HepG2 (cell line): ENCODE data around the gene PIEZO2. TPM values are rescaled to one million over a fixed set of nuclear protein-coding genes. Genes with fewer than 3 reads are reported as not detected.

Experiments
- ARID3A ChIP-seq: IDR thresholded peaks from 2 replicates; pipeline ENCODE4 v1.6.1; 2012; ENCODE audit warnings: low read depth, low read length, improper control_type of control experiment
- EED ChIP-seq: sonication (generic); formaldehyde crosslinking; IDR thresholded peaks from 2 replicates; pipeline ENCODE4 v1.5.0; 2020; ENCODE audit warnings: mild to moderate bottlenecking, missing genetic modification reagents
- EHMT2 ChIP-seq: fragments of 200-600 bp; sonication (generic); IDR thresholded peaks from 2 replicates; pipeline ENCODE4 v1.7.0; 2017; ENCODE audit warnings: antibody characterized with exemption, low read depth, low read length, borderline replicate concordance
- HDAC6 ChIP-seq: fragments of 200-600 bp; sonication (generic); IDR thresholded peaks from 2 replicates; pipeline ENCODE4 v1.7.0; 2017; ENCODE audit warnings: mild to moderate bottlenecking, antibody characterized with exemption, low read length, low read depth
- JUND ChIP-seq: sonication (generic); formaldehyde crosslinking; IDR thresholded peaks from 2 replicates; pipeline ENCODE4 v1.8.0; 2022; ENCODE audit warnings: mild to moderate bottlenecking, missing genetic modification reagents
- NCOR1 ChIP-seq: fragments of 200-600 bp; sonication (generic); IDR thresholded peaks from 2 replicates; pipeline ENCODE4 v1.7.0; 2017; ENCODE audit warnings: antibody characterized with exemption, low read length, borderline replicate concordance
- NFE2L2 ChIP-seq: fragments of 150-350 bp; IDR thresholded peaks from 2 replicates; pipeline ENCODE4 v1.6.1; 2014; ENCODE audit warnings: low read length
- NR2C2 ChIP-seq: sonication (generic); formaldehyde crosslinking; IDR thresholded peaks from 2 replicates; pipeline ENCODE4 v1.4.0; 2020; ENCODE audit warnings: missing genetic modification reagents, mild to moderate bottlenecking, moderate library complexity, borderline replicate concordance
- RARA ChIP-seq: IDR thresholded peaks from 2 replicates; pipeline ENCODE4 v1.6.1; 2016; ENCODE audit warnings: missing genetic modification reagents, missing compliant biosample characterization
- SMC3 ChIP-seq: IDR thresholded peaks from 2 replicates; pipeline ENCODE4 v1.6.1; 2011; ENCODE audit warnings: low read length, improper control_type of control experiment
- SOX13 ChIP-seq, 3 experiments: fragments of 450-650 bp in 1 of 3; sonication (generic) in 1 of 3; formaldehyde crosslinking in 1 of 3; IDR thresholded peaks in 2 of 3; conservative IDR thresholded peaks in 1 of 3; 2 replicates each; pipeline versions ENCODE4 v1.5.0 to v1.6.1; 2016 to 2020; ENCODE audit warnings: antibody characterized with exemption in 1 of 3, mild to moderate bottlenecking in 1 of 3, missing compliant biosample characterization in 1 of 3, missing genetic modification reagents in 1 of 3, moderate library complexity in 1 of 3
- TFE3 ChIP-seq: IDR thresholded peaks from 2 replicates; pipeline ENCODE4 v1.6.1; 2016
- ZFP82 ChIP-seq: sonication (generic); formaldehyde crosslinking; IDR thresholded peaks from 2 replicates; pipeline ENCODE4 v1.5.1; 2020; ENCODE audit warnings: mild to moderate bottlenecking, missing genetic modification reagents, borderline replicate concordance
- ZNF235 ChIP-seq: sonication (generic); formaldehyde crosslinking; IDR thresholded peaks from 2 replicates; pipeline ENCODE4 v1.8.1; 2023; ENCODE audit warnings: mild to moderate bottlenecking, missing genetic modification reagents, borderline replicate concordance
- ZNF329 ChIP-seq: sonication (generic); formaldehyde crosslinking; IDR thresholded peaks from 2 replicates; pipeline ENCODE4 v1.9.0; 2021; ENCODE audit warnings: low read depth, mild to moderate bottlenecking, missing genetic modification reagents
- ZNF569 ChIP-seq: sonication (generic); formaldehyde crosslinking; IDR thresholded peaks from 2 replicates; pipeline ENCODE4 v1.5.0; 2020; ENCODE audit warnings: mild to moderate bottlenecking, missing genetic modification reagents, moderate library complexity, borderline replicate concordance
- ZNF572 ChIP-seq: sonication (generic); formaldehyde crosslinking; IDR thresholded peaks from 2 replicates; pipeline ENCODE4 v1.5.1; 2020; ENCODE audit warnings: mild to moderate bottlenecking, missing genetic modification reagents
- polyA plus RNA-seq, 8 experiments: library from polyadenylated mRNA; depleted of rRNA in 3 of 8; stranded (reverse) in 7 of 8; unstranded in 1 of 8; fragments of >200 nt; fragmentation: Illumina TruSeq in 4 of 8; extraction: Trizol in 4 of 8; gene quantifications; 2 replicates each; pipeline versions ENCODE4 v1.2.1 to v1.2.3, GENCODE V29; 2011 to 2016; ENCODE audit warnings: low read depth in 4 of 8, missing spikeins in 1 of 8, mixed read lengths in 1 of 8; ENCODE audit not compliant: insufficient read depth in 1 of 8
- total RNA-seq, 5 experiments: library from RNA; depleted of rRNA; stranded (reverse); fragments of >200 nt; fragmentation: Illumina TruSeq; extraction: Trizol; gene quantifications; 2 replicates each; pipeline ENCODE4 v1.2.3, GENCODE V29; 2016; ENCODE audit warnings: low read depth in 1 of 5
- TF ChIP-seq, protein P1 (sequence below): sonication (generic); formaldehyde crosslinking; IDR thresholded peaks from 2 replicates; pipeline ENCODE4 v1.8.1; 2022; ENCODE audit warnings: low read depth, mild to moderate bottlenecking, missing genetic modification reagents
- TF ChIP-seq, protein P2 (sequence below), 2 experiments: fragments of 450-650 bp in 1 of 2; sonication (generic) in 1 of 2; formaldehyde crosslinking; IDR thresholded peaks; 2 replicates each; pipeline versions ENCODE4 v1.5.0 to v1.8.0; 2020 to 2022; ENCODE audit warnings: mild to moderate bottlenecking in 1 of 2, missing genetic modification reagents in 1 of 2

PIEZO2 gene
- total and polyA plus RNA-seq, 2 of the 13 experiments (the other 11 are each of a cell fraction or from before 2014, with no cell fraction given) = 15.2 to 27.2 TPM

DNA sequence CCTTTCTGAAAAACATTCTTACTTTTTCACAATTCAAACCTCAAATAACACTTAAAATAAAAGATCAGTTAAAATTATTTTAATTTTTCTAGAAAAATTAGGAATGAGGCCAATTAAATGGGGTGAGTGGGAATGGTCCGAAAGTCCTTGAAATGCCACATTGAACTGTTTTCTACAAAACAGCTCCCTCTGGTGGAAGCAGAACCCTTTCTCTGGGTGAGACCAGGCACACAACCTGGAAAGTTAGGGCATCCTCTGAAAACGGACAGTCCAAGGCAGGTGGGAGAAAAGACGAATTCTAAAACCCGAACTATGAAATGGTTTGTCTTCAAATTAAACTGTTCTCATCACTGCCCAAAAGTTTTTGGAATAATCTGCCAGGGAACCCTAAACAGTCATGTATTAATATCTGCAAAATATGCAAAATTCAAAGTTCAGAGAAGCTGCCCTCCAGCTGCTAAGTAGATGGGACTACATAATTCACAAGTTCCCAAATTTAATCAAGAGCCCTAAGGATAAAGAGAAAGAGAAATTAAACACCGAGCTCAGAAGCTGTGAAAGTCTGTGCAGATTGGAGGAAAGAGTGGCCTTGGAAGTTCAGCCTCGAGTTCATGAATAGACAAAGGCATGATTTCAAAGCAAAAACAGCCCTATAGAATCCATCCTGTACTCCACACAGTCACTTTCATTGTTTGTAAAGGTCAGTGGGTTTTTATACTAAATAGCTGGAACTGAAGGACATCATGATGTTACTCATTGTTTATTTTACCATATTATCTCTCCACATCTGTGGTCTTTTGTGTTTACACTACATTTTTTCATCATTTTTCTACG is 108.3 kb downstream of the PIEZO2 start (continued):
- TF ChIP-seq ZNF572 (CRISPR knock-in tag) (no peak), ARID3A (peak; percentile 80; the same call in 1 of the 2 replicates), TFE3 (CRISPR knock-in tag) (0 out of 2 replicates have a peak, but pooled peaks have one; percentile 14), NR2C2 (CRISPR knock-in tag) (no peak), NFE2L2 (no peak), ZNF569 (CRISPR knock-in tag) (0 out of 2 replicates have a peak, but pooled peaks have one; percentile 40), ZNF235 (no peak), EHMT2 (0 out of 2 replicates have a peak, but pooled peaks have one; percentile 19), NCOR1 (peak; percentile 36; the same call in 1 of the 2 replicates), JUND (no peak), SOX13 (IDR thresholded peaks at IDR 0.05) (peak; percentile 39; the same call in 1 of the 2 replicates), SOX13 (CRISPR knock-in tag; conservative IDR thresholded peaks at IDR 0.05 in 1 of 2, IDR thresholded peaks at IDR 0.05 in 1 of 2) (peak in 1 of 2 experiments; percentile 90; a peak in 2 of 4 replicates), ZFP82 (CRISPR knock-in tag) (no peak), SMC3 (peak; percentile 98), ZNF329 (CRISPR knock-in tag) (no peak), EED (CRISPR knock-in tag) (no peak), HDAC6 (no peak), RARA (CRISPR knock-in tag) (peak; percentile 63)
- TF ChIP-seq, protein P1, sequence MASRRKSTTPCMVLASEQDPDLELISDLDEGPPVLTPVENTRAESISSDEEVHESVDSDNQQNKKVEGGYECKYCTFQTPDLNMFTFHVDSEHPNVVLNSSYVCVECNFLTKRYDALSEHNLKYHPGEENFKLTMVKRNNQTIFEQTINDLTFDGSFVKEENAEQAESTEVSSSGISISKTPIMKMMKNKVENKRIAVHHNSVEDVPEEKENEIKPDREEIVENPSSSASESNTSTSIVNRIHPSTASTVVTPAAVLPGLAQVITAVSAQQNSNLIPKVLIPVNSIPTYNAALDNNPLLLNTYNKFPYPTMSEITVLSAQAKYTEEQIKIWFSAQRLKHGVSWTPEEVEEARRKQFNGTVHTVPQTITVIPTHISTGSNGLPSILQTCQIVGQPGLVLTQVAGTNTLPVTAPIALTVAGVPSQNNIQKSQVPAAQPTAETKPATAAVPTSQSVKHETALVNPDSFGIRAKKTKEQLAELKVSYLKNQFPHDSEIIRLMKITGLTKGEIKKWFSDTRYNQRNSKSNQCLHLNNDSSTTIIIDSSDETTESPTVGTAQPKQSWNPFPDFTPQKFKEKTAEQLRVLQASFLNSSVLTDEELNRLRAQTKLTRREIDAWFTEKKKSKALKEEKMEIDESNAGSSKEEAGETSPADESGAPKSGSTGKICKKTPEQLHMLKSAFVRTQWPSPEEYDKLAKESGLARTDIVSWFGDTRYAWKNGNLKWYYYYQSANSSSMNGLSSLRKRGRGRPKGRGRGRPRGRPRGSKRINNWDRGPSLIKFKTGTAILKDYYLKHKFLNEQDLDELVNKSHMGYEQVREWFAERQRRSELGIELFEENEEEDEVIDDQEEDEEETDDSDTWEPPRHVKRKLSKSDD = no peak
- TF ChIP-seq, protein P2, sequence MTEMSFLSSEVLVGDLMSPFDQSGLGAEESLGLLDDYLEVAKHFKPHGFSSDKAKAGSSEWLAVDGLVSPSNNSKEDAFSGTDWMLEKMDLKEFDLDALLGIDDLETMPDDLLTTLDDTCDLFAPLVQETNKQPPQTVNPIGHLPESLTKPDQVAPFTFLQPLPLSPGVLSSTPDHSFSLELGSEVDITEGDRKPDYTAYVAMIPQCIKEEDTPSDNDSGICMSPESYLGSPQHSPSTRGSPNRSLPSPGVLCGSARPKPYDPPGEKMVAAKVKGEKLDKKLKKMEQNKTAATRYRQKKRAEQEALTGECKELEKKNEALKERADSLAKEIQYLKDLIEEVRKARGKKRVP (CRISPR knock-in tag; IDR thresholded peaks at IDR 0.05) = no peak
